Activated T-cell treated with anti-CD3 and anti-CD28 coated beads, Interleukin-2, amount 50 U/mL, for 48 hours (primary cell): ENCODE results near the gene SLC35F6.
A peak's percentile ranks its signal among the peaks of the same experiment; 100 is the strongest.
"Not testable (repeated sequence)": the region's sequence is repeated elsewhere in the genome, so short reads cannot be mapped to it uniquely, and the experiment has no call there.

Experiments
- DNase-seq, 2 experiments: peaks; one replicate each; pipeline ENCODE4 v3.0.0-alpha.2; 2020

Gene SLC35F6

GRCh38 chr2:26731714-26732113 lies 32.4 kb upstream of the SLC35F6 start:
- no peak for DNase-seq

- no peak for DNase-seq
These were observed 31.6 kb upstream of the SLC35F6 start for GRCh38 chr2:26732446-26732845.

GRCh38 chr2:26733413-26733812 lies 30.7 kb upstream of the SLC35F6 start:
- no peak for DNase-seq

GRCh38 chr2:26735097-26735496 lies 29.0 kb upstream of the SLC35F6 start:
- DNase-seq: no peak

GRCh38 chr2:26735883-26736588 lies 28.0 kb upstream of the SLC35F6 start:
- no peak for DNase-seq

GRCh38 chr2:26737221-26737620 lies 26.9 kb upstream of the SLC35F6 start:
- no peak for DNase-seq

- no peak for DNase-seq
These were observed 25.6 kb upstream of the SLC35F6 start for GRCh38 chr2:26738481-26738880.

- no peak for DNase-seq
These were observed 24.6 kb upstream of the SLC35F6 start for GRCh38 chr2:26739514-26739913.

- no peak for DNase-seq
These were observed 23.7 kb upstream of the SLC35F6 start for GRCh38 chr2:26740346-26740745.

GRCh38 chr2:26740890-26741302 lies 23.2 kb upstream of the SLC35F6 start:
- DNase-seq: peak; percentile 35 to 41

GRCh38 chr2:26742048-26742770 lies 21.9 kb upstream of the SLC35F6 start:
- no peak for DNase-seq

- no peak for DNase-seq
These were observed 20.2 kb upstream of the SLC35F6 start for GRCh38 chr2:26743852-26744251.

GRCh38 chr2:26744953-26745352 lies 19.1 kb upstream of the SLC35F6 start:
- no peak for DNase-seq

- peak; percentile 86 to 88 for DNase-seq
These were observed 18.3 kb upstream of the SLC35F6 start for GRCh38 chr2:26745609-26746327.

- no peak for DNase-seq
These were observed 17.1 kb upstream of the SLC35F6 start for GRCh38 chr2:26746934-26747333.

GRCh38 chr2:26749787-26750420 lies 14.2 kb upstream of the SLC35F6 start:
- not testable (repeated sequence) for DNase-seq

- not testable (repeated sequence) for DNase-seq
These were observed 13.6 kb upstream of the SLC35F6 start for GRCh38 chr2:26750467-26750866.

- no peak for DNase-seq
These were observed 11.4 kb upstream of the SLC35F6 start for GRCh38 chr2:26752656-26753055.

GRCh38 chr2:26754539-26754938 lies 9.5 kb upstream of the SLC35F6 start:
- DNase-seq: no peak

GRCh38 chr2:26754972-26755670 lies 9.0 kb upstream of the SLC35F6 start:
- DNase-seq: no peak

GRCh38 chr2:26756337-26756736 lies 7.7 kb upstream of the SLC35F6 start:
- DNase-seq: no peak
